ENCODE data around the gene SDR42E1.
"Not testable (repeated sequence)": the region's sequence is repeated elsewhere in the genome, so short reads cannot be mapped to it uniquely, and the experiment has no call there.

The SDR42E1 gene

GRCh38 chr16:82019535-82019934 lies 8.3 kb upstream of the SDR42E1 start:
- TF ChIP-seq CTCF (IDR thresholded peaks at IDR 0.05; ENCODE audit: low read depth, low read length, missing control alignments): no peak
- H3K4me3 ChIP-seq (replicated peaks; ENCODE audit: low read depth, low read length): no peak overlapping the region
- no peak for DNase-seq (ENCODE audit: extremely low read depth, low read depth)

- no peak for TF ChIP-seq CTCF (IDR thresholded peaks at IDR 0.05; ENCODE audit: low read depth, low read length, missing control alignments)
- H3K4me3 ChIP-seq (replicated peaks; ENCODE audit: low read depth, low read length): no peak overlapping the region
- DNase-seq (ENCODE audit: extremely low read depth, low read depth): no peak
Observed at GRCh38 chr16:82017911-82018568, 6.8 kb upstream of the SDR42E1 start.

- H3K4me3 ChIP-seq (replicated peaks; ENCODE audit: low read depth, low read length): no peak overlapping the region
- no peak for DNase-seq (ENCODE audit: extremely low read depth, low read depth)
- no peak for TF ChIP-seq CTCF (IDR thresholded peaks at IDR 0.05; ENCODE audit: low read depth, low read length, missing control alignments)
Observed at GRCh38 chr16:82016964-82017363, 5.7 kb upstream of the SDR42E1 start.

- TF ChIP-seq CTCF (IDR thresholded peaks at IDR 0.05; ENCODE audit: low read depth, low read length, missing control alignments): peak; percentile 37
- no peak for DNase-seq (ENCODE audit: extremely low read depth, low read depth)
- no peak overlapping the region for H3K4me3 ChIP-seq (replicated peaks; ENCODE audit: low read depth, low read length)
Observed at GRCh38 chr16:82016263-82016662, 5.0 kb upstream of the SDR42E1 start.

GRCh38 chr16:82013139-82013538 lies 1.9 kb upstream of the SDR42E1 start:
- no peak overlapping the region for H3K4me3 ChIP-seq (replicated peaks; ENCODE audit: low read depth, low read length)
- no peak for DNase-seq (ENCODE audit: extremely low read depth, low read depth)
- TF ChIP-seq CTCF (IDR thresholded peaks at IDR 0.05; ENCODE audit: low read depth, low read length, missing control alignments): no peak

GRCh38 chr16:82010649-82011048 lies 621 bp downstream of the SDR42E1 start:
- no peak for DNase-seq (ENCODE audit: extremely low read depth, low read depth)
- TF ChIP-seq CTCF (IDR thresholded peaks at IDR 0.05; ENCODE audit: low read depth, low read length, missing control alignments): no peak
- H3K4me3 ChIP-seq (replicated peaks; ENCODE audit: low read depth, low read length): no peak overlapping the region

- not testable (repeated sequence) for H3K4me3 ChIP-seq (replicated peaks; ENCODE audit: low read depth, low read length); DNase-seq (ENCODE audit: extremely low read depth, low read depth)
Observed at GRCh38 chr16:82009789-82010188, 1.5 kb downstream of the SDR42E1 start.
